HTERT RPE-1 (cell line): Measurements from ENCODE around the gene EWSR1.

ENCODE experiments used
- in situ Hi-C: fragments of 300-500 bp; cut with MboI; formaldehyde crosslinking; loops from 4 replicates; pipeline ENCODE4 v1.14.3; 2020; ENCODE audit warnings: low sequenced_read_pairs

Gene EWSR1

DNA sequence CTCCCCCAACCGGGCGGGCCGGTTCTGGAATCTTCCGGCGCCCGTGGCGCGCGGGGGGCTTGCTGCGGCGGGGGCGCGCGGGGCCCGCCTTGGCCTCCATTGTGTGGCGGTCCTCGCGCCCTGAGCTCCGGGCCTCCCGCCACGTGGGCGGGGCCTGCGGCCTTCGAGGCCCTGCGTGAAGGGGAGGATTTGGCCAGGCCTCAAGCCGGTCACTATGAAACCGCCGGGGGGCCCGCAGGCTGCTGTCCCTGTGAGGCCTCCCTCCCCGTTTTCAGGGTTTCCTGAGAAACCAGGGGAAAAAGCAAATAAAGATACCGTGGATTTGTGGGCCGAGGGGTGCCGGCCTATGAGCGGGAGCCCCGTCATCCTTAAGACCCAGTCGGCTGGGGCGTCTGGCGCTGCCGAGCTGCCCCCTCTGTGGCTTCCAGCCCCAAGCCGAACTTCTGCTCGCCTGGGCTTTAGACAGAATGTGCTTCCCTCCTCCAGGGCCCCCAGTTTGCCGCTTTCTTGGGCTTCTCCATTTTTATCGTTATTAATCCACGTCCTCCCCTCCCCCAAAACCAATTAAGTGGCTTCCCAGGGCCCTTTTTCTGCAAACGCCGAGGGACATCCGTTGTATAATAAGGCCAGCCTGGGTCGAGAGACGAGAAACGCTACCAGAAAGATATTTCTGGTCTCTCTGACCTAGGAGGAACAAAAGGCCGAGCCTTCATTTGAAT, 602 bp downstream of the EWSR1 start:
- in situ Hi-C loops = no loop called here

GRCh38 chr22:29269230-29269604, 1.1 kb downstream of the EWSR1 start:
- in situ Hi-C loops = no loop called here

DNA sequence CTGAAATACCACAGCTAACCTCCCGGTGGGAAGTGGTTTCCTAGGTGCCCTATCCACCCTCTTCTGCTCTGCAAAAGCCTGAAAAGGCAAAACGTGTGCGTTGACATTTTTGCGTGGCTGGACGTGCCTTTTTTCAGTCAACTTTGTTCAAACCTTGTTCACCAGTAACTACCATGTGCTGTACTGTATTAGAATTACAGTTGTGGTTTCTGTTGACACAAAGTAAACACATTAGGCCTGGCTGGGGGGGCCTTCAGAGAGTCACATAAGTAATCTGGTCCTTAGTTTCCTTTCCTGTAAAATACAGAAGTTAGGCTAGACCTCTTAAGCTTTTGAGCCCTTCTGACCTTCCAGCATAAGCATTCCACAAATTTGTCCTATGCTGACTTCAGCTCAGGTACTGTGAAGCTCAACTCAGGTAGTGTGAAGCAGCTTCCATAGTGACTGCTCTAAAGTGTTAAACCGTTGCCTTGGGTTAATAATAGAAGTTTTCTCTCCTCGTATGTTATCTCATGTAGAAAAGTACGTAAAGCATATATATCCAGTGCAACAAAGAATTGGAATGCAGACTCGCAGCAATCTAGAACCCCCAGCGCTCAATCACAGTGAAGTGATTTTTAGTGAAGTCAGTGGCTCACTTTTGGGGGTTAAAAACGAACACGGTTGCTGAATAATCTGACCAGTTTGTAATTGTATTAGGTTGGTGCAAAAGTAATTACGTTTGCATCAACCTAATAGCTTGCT, 1.8 kb downstream of the EWSR1 start:
- in situ Hi-C loops = no loop called here

- in situ Hi-C loops = no loop called here
These were observed 2.6 kb downstream of the EWSR1 start for GRCh38 chr22:29270475-29271271.

DNA sequence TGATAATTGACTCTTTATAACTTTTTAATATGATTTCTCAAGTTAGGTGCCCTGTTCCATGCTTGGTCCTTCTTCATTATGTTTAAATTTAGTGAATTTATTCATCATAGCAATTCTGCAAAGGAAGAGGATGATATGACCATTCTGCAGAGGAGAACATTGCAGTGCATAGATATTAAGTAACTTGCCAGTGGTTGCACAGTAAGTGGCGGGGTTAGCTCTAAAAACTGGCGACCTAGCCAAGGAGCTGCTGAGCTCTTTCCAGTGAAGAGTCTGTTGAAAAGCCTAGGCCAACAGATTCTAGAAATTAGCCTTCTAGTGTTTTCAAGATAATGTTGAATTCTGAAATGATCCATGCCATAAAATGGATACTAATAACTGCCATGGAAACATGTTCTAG, 4.6 kb downstream of the EWSR1 start:
- in situ Hi-C loops = no loop called here

DNA sequence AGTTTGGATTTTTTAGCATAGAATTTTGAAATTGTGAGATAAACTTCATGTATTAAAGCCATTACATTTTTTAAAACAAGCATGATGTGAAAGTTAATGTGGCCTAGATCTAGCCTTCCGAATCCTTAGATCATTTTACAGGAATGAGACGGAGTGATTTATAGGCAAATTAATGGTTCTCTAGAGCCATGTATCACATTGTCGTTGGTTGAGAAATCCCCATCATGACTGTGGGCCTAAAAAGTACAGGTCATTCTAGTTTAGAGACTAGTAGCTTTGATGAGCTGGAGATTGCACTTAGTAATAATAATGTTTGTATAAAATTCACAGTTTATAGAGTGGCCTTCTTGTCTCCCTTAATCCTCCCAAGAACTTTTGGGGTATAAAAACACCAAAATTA, 7.1 kb downstream of the EWSR1 start:
- in situ Hi-C loops = no loop called here

GRCh38 chr22:29275819-29276565, 7.9 kb downstream of the EWSR1 start:
- in situ Hi-C loops = no loop called here

GRCh38 chr22:29277927-29278326, 9.9 kb downstream of the EWSR1 start:
- in situ Hi-C loops = no loop called here

GRCh38 chr22:29284196-29284595, 16.1 kb downstream of the EWSR1 start:
- in situ Hi-C loops = no loop called here

DNA sequence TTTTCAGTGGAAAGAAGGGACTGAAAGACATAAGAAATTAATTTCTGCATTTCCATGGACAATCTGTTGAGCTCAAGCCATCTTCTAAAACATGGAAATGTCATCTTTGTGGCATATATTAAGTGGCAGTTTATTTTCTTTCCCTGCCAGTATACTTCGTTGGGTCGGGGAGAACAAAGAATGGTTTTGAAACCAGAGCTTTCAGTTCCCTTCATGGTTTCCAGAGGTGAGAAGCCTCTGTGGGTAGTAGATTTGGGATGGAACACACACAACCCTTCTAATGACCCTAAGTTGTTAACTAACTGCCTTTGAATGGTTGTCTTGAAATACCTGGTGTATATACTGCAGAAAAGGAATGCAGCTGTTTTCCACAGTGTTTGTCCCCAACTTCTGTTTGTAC, 20.8 kb downstream of the EWSR1 start:
- in situ Hi-C loops = no loop called here

DNA sequence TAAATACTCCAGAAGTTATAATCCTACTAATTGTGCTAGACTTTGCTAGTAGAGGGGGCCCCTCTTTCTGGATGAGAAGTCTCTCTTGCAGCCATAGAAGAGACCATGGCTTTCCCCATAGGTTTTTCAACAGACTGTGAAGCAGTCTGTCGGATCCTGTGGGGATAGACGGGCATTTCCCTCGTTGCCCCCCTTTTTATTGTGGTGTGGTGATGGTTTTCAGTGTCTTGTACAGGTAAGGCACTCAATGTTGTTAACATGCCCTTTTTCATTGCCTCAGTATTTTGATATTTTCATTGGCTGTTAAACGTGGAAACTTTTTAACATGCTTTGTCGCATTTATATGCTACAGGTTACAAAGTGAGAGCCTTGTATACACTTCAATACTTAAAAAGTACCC, 22.0 kb downstream of the EWSR1 start:
- in situ Hi-C loops = no loop called here

- in situ Hi-C loops = no loop called here
These were observed 23.1 kb downstream of the EWSR1 start for GRCh38 chr22:29291215-29291614.

- in situ Hi-C loops = no loop called here
These were observed 24.3 kb downstream of the EWSR1 start for GRCh38 chr22:29292379-29292778.

GRCh38 chr22:29298641-29299040, 30.6 kb downstream of the EWSR1 start:
- in situ Hi-C loops = no loop called here

DNA sequence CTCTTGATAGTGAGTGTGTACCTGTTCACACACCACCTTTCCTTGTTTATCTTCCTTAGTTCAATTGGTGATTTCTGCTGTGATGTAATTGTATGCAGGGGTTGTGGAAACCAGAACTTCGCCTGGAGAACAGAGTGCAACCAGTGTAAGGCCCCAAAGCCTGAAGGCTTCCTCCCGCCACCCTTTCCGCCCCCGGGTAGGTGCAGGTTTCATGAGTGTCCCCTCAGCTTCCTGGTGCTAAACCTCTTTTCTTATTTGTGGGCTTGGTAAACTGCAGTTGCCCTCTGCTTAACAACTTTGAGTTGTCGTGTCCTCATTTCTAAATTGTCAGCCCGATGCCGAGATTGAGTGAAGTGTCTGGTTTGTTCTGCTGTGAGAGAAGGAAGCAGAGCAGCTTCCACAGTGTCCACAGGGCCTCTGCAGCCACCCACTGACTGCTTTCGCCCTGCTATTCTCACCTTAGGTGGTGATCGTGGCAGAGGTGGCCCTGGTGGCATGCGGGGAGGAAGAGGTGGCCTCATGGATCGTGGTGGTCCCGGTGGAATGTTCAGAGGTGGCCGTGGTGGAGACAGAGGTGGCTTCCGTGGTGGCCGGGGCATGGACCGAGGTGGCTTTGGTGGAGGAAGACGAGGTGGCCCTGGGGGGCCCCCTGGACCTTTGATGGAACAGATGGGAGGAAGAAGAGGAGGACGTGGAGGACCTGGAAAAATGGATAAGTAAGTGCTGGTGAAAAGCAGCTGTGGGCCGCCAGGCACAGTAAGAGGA, 31.2 kb downstream of the EWSR1 start:
- in situ Hi-C loops = no loop called here

DNA sequence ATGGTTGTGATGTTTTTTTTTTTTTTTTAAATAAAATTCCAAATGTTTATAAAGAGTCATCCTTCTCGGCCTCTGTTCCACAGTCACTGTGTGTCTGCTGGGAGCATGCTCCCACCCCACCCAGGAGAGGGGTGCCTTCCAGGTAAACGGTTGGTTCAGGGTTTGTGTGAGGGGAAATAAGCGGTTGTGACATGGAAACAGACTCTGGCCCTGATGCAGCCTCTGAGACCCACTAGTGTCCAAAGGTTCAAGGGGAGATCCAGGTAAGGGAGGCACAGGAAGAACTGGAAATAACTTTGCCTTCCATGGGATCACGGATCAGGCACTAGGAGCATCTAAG, 32.4 kb downstream of the EWSR1 start:
- in situ Hi-C loops = no loop called here

DNA sequence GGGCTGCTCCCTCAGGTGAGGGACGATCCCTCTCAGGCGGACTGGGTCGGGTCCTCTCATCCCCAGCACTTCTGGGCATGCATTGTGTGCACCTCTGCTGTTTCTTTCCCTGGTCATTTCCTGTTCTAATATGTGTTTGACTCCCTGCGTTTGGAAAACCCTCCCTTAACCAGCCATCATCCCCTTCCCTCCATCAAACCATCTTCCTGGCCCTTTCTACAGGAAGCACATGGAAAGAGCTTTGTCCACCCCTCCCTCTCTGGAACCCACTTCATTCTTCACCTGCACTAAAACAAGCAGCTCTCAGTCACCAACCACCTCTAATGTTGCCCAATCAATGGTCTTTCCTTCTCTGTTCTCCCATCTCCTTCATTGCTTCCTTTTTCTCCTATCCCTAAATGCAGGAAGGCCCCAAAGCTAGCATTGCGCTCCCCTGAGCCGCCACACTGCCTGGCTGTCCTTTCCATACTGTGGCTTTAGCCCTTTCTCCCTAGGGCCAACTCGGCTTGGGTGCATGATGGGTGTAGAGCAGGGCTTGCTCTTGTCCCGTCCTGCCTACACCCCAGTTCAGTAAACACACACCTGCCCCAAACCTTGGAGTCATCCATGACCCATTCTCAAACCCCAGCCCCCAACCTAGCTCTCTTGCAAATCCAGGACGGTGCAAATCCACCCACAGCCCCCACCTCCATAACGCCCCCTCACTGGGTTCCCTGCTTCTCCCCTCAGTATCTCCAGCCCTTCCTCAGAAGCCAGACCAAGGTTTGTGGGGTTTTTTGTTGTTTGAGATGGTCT, 32.9 kb downstream of the EWSR1 start:
- in situ Hi-C loops = no loop called here

DNA sequence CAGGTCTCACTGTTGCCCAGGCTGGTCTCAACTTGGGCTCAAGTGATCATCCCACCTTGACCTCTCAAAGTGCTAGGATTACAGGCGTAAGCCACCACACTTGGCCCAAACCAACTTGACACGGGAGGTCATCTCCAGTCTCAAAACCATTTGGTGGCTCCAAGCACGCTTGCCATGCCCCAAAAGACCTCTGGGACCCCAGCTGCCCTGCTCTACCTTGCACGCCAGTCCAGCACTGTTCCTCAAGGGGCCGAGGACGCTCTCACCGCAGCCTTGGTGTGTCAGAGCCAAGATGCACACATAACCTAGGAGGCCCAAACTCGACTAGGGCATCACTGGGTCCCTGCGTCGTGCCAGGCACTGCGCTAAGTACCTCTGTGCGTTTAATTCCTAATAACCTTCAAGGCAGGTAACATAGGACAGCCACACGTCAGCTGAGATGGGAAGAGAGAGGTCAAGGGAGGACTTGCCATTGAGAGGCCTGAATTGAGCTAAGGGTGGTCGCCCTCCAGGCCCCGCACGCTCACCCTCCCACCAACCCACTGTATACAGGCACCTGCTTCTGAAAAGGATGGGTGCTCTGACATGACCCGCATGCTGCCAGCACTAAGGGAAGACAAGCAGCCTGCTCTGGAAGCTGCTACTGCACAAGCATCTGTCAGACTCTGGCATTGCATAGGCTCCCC, 33.8 kb downstream of the EWSR1 start:
- in situ Hi-C loops = no loop called here

- in situ Hi-C loops = no loop called here
These were observed 34.3 kb downstream of the EWSR1 start for GRCh38 chr22:29302402-29302680.
